ENCODE measurements around the gene TXNDC2. TPM values are rescaled to one million over a fixed set of nuclear protein-coding genes. Genes with fewer than 3 reads are reported as not detected.

Gene TXNDC2
- not detected for total RNA-seq
- not detected for polyA plus RNA-seq

DNA sequence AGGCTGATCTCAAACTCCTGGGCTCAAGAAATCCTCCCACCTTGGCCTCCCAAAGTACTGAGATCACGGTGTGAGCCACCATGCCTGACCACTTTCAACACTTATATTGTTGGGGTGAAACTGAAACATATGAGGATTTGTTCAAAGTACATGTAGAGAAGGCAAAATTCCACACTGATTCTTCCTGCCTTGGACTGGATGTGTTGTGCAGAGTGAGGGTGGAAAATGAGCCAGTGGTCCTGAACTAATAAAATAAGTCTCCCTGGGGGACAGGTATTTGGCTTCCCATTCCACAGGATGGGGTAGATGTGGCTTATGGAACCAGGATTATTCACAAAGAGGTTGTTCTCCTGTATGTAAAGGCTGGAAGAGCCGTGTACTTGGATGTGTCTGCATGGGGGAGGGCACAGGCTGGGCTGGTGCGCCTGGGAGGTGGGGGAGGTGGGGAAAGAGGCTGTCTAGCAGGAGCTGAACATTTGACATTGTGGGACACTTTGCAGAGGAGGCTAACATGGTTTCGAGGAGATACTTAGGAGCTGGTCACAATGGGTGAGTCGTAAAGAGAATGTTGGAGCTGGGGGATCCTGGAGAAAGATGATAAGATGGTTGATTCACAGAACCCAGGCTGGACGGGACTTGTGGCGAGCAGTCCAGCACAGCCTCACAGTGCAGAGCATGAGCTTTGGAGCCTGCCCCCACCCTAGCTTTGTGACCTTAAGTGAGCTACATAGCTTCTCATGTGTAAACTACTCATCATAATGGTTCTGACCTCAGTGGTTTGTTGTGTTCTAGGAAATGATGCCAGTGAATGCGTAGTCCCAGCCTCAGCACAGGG is at the start of gene TXNDC2:
Gene TXNDC2, plus strand, starts transcription at position 804 of the 835 bp plus-strand sequence. CDS start 708 bp downstream, outside the sequence.
- Mint-ChIP-seq H3K4me1 (no peaks in the 10 kb centered on the region), H3K4me3 (no peak within 1 kb of the TSS), H3K27me3 (peaks cover 5% of the 10 kb centered on the region), H3K9me3 (peaks cover 0 to 2% (median 0%) of the 10 kb centered on the region in 7 donors), H3K36me3 (no peaks in the 10 kb centered on the region), H3K27ac (no peak within 1 kb of the TSS)
- H3K4me3 ChIP-seq (ENCODE audit: low read depth, low read length), result no peak within 1 kb of the TSS
- H3K27ac ChIP-seq (ENCODE audit: insufficient read depth, low read length, poor library complexity, severe bottlenecking), result no peak within 1 kb of the TSS
- DNase-seq, result no peak
- no peaks in the 10 kb centered on the region for H3K9me3 ChIP-seq (ENCODE audit: control insufficient read depth in 2 of 2, low read length in 2 of 2)
- no peak for ATAC-seq (ENCODE audit: low read depth in 2 of 2)
- H3K4me1 ChIP-seq (ENCODE audit: control insufficient read depth, insufficient read depth, low read length, poor library complexity, severe bottlenecking), result no peaks in the 10 kb centered on the region
- H3K27me3 ChIP-seq (ENCODE audit: control insufficient read depth, insufficient read depth, low read length), result no peaks in the 10 kb centered on the region
- H3K36me3 ChIP-seq (ENCODE audit: control insufficient read depth, insufficient read depth, low read length), result no peaks in the 10 kb centered on the region

DNA sequence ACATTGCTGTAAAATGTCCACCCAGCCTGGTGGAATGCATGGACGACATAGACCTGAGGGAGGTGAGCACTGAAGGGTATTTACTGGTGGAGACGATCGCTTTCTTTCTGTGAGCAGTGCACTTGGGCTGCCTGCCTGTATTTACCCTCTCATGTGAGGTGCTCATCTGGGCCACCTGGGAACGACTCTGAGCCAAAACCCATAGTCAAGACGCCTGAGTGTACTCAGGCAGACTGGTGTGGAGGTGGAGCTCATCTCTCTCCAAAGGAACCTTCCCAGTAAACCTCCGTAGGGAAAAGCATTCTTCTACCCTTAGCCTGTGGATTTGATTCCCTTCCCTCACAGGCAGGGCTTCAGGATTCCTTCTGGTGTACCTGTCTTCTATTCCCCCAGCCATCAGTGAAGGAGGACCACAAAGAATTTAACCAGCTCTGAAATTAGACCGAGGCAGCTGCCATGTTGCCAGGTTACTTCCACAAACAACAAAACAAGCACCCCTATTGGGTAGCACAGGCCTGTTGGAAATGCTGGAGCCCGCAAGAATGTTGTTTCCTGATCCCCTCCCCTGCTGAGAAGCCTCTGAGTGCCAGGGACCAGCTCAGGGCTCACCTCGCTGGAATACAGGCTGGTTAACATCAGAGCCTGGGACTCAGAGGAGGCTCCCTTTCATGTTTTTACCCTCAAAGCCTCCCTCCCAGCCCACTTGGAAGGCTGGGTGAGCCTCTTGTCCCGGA is 47.5 kb upstream of the TXNDC2 start:
- H3K9me3 Mint-ChIP-seq, result no peaks in the 10 kb centered on the region
- no peaks in the 10 kb centered on the region for H3K36me3 ChIP-seq (ENCODE audit: control insufficient read depth, insufficient read depth, low read length)
- H3K27me3 Mint-ChIP-seq, result no peaks in the 10 kb centered on the region
- no peaks in the 10 kb centered on the region for H3K36me3 Mint-ChIP-seq
- DNase-seq (no peak), ATAC-seq (ENCODE audit: low read depth in 2 of 2) (no peak)
- H3K4me3 Mint-ChIP-seq, result no peak overlapping the region
- peak overlapping the region in 1 of 3 donors; percentile 30 for H3K27ac Mint-ChIP-seq
- H3K4me1 ChIP-seq (ENCODE audit: control insufficient read depth, insufficient read depth, low read length, poor library complexity, severe bottlenecking), result no peaks in the 10 kb centered on the region
- no peaks in the 10 kb centered on the region for H3K27me3 ChIP-seq (ENCODE audit: control insufficient read depth, insufficient read depth, low read length)
- no peaks in the 10 kb centered on the region for H3K4me1 Mint-ChIP-seq
- no peaks in the 10 kb centered on the region for H3K9me3 ChIP-seq (ENCODE audit: control insufficient read depth in 2 of 2, low read length in 2 of 2)
- no peak overlapping the region for H3K27ac ChIP-seq (ENCODE audit: insufficient read depth, low read length, poor library complexity, severe bottlenecking)
- H3K4me3 ChIP-seq (ENCODE audit: low read depth, low read length), result no peak overlapping the region

DNA sequence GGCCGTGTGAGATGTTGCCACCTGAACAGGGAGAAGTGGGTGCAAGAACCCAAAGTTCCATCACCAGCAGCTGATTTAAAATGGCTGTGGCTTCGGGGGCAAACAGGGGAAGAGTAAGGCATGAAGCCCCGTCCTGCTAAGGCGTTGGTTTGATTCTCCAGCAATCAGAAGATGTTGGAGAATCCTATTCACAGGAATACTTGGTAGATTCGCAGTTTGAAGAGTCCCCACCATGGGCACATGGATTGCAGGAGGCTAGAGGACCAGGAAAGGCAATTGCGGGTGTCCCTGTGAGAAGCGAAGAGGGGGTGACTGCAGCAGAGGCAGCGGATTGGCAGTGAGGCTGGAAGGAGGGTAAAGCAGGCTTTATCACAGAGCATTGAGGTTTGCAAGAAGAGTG is 46.6 kb upstream of the TXNDC2 start:
- Histone ChIP-seq H3K36me3 (ENCODE audit: control insufficient read depth, insufficient read depth, low read length) (no peaks in the 10 kb centered on the region), H3K27me3 (ENCODE audit: control insufficient read depth, insufficient read depth, low read length) (no peaks in the 10 kb centered on the region), H3K4me3 (ENCODE audit: low read depth, low read length) (no peak overlapping the region), H3K27ac (ENCODE audit: insufficient read depth, low read length, poor library complexity, severe bottlenecking) (no peak overlapping the region), H3K4me1 (ENCODE audit: control insufficient read depth, insufficient read depth, low read length, poor library complexity, severe bottlenecking) (no peaks in the 10 kb centered on the region), H3K9me3 (ENCODE audit: control insufficient read depth in 2 of 2, low read length in 2 of 2) (no peaks in the 10 kb centered on the region)
- Mint-ChIP-seq H3K36me3 (no peaks in the 10 kb centered on the region), H3K4me3 (no peak overlapping the region), H3K27me3 (no peaks in the 10 kb centered on the region), H3K9me3 (no peaks in the 10 kb centered on the region), H3K4me1 (no peaks in the 10 kb centered on the region), H3K27ac (peak overlapping the region in 1 of 3 donors; percentile 30)
- DNase-seq, result no peak
- ATAC-seq (ENCODE audit: low read depth in 2 of 2), result no peak

DNA sequence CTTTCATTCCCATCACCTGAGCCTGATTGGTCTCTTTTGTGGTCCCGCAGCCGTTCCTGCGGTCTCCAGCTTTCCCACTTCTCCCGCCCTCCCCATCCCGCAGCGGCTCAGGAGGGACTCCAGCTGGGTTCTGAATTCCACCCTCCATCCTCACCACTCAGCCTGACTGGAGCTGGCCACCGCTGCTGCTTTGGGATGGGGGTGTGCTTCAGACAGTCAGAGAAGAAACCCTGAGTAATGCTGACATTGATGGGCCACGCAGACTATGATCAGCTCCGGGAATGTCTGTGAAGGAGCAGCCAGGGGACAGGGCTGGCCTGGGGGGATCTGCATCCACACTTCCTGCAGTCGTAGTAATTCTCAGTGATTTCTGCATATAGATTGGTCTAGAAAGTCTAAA is 45.9 kb upstream of the TXNDC2 start:
- H3K4me1 ChIP-seq (ENCODE audit: control insufficient read depth, insufficient read depth, low read length, poor library complexity, severe bottlenecking), result no peaks in the 10 kb centered on the region
- no peak overlapping the region for H3K27ac ChIP-seq (ENCODE audit: insufficient read depth, low read length, poor library complexity, severe bottlenecking)
- H3K4me3 ChIP-seq (ENCODE audit: low read depth, low read length), result no peak overlapping the region
- no peaks in the 10 kb centered on the region for H3K27me3 ChIP-seq (ENCODE audit: control insufficient read depth, insufficient read depth, low read length)
- no peaks in the 10 kb centered on the region for H3K4me1 Mint-ChIP-seq
- H3K4me3 Mint-ChIP-seq, result no peak overlapping the region
- H3K9me3 Mint-ChIP-seq, result no peaks in the 10 kb centered on the region
- no peak for ATAC-seq (ENCODE audit: low read depth in 2 of 2)
- no peaks in the 10 kb centered on the region for H3K27me3 Mint-ChIP-seq
- H3K27ac Mint-ChIP-seq, result no peak overlapping the region
- H3K9me3 ChIP-seq (ENCODE audit: control insufficient read depth in 2 of 2, low read length in 2 of 2), result no peaks in the 10 kb centered on the region
- H3K36me3 ChIP-seq (ENCODE audit: control insufficient read depth, insufficient read depth, low read length), result no peaks in the 10 kb centered on the region
- DNase-seq, result no peak
- H3K36me3 Mint-ChIP-seq, result no peaks in the 10 kb centered on the region

DNA sequence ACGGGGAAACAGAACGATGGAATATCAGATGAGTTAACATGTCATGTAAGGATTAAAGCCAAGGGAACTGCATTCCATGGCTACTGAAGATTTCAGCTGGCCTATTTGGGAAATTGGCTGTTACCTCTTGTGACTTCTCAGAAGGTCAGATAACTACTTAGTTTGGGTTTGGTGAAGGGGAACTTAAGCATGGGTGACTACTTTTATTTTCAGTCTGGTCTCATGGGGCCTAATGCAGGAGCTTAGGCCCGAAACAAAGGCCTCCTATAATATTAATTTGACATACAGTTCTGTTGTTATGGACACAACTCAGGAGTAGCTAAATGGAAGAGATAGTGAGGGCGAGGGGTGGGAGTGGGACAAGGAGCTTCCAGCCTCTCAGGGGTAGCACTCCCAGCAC is 44.0 kb upstream of the TXNDC2 start:
- Histone ChIP-seq H3K9me3 (ENCODE audit: control insufficient read depth in 2 of 2, low read length in 2 of 2) (no peaks in the 10 kb centered on the region), H3K4me3 (ENCODE audit: low read depth, low read length) (no peak overlapping the region), H3K36me3 (ENCODE audit: control insufficient read depth, insufficient read depth, low read length) (no peaks in the 10 kb centered on the region), H3K4me1 (ENCODE audit: control insufficient read depth, insufficient read depth, low read length, poor library complexity, severe bottlenecking) (no peaks in the 10 kb centered on the region), H3K27me3 (ENCODE audit: control insufficient read depth, insufficient read depth, low read length) (no peaks in the 10 kb centered on the region), H3K27ac (ENCODE audit: insufficient read depth, low read length, poor library complexity, severe bottlenecking) (no peak overlapping the region)
- ATAC-seq (ENCODE audit: low read depth in 2 of 2) (no peak), DNase-seq (no peak)
- no peaks in the 10 kb centered on the region for H3K9me3 Mint-ChIP-seq
- H3K36me3 Mint-ChIP-seq, result no peaks in the 10 kb centered on the region
- H3K4me3 Mint-ChIP-seq, result no peak overlapping the region
- peaks cover 4% of the 10 kb centered on the region for H3K27me3 Mint-ChIP-seq
- H3K4me1 Mint-ChIP-seq, result no peaks in the 10 kb centered on the region
- H3K27ac Mint-ChIP-seq, result no peak overlapping the region

DNA sequence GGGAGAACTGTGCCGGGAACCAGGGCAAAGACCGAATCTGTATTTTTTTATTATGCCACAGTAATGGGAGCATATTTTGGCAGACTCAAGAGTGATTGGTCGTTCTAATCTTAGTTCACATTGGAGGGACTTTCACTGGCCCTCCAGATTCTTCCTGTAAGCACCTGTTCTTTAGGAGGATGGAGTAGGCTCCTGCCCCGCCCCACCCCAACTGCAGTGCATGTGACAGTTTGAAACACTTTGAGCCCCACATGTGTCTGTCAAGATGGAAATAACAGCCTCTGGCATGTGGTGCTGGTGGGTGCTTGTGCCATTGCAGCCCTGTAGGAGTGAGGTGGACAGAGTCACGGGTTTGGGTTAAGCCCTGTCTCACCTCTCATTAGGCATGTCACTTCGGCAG is 43.3 kb upstream of the TXNDC2 start:
- H3K4me1 Mint-ChIP-seq, result no peaks in the 10 kb centered on the region
- H3K4me3 Mint-ChIP-seq, result no peak overlapping the region
- H3K27me3 Mint-ChIP-seq, result peaks cover 4% of the 10 kb centered on the region
- no peaks in the 10 kb centered on the region for H3K36me3 Mint-ChIP-seq
- Histone ChIP-seq H3K4me3 (ENCODE audit: low read depth, low read length) (no peak overlapping the region), H3K27me3 (ENCODE audit: control insufficient read depth, insufficient read depth, low read length) (no peaks in the 10 kb centered on the region), H3K4me1 (ENCODE audit: control insufficient read depth, insufficient read depth, low read length, poor library complexity, severe bottlenecking) (no peaks in the 10 kb centered on the region), H3K36me3 (ENCODE audit: control insufficient read depth, insufficient read depth, low read length) (no peaks in the 10 kb centered on the region), H3K9me3 (ENCODE audit: control insufficient read depth in 2 of 2, low read length in 2 of 2) (no peaks in the 10 kb centered on the region), H3K27ac (ENCODE audit: insufficient read depth, low read length, poor library complexity, severe bottlenecking) (no peak overlapping the region)
- ATAC-seq (ENCODE audit: low read depth in 2 of 2) (no peak), DNase-seq (no peak)
- H3K9me3 Mint-ChIP-seq, result peaks cover 0 to 1% (median 0%) of the 10 kb centered on the region in 7 donors
- no peak overlapping the region for H3K27ac Mint-ChIP-seq

DNA sequence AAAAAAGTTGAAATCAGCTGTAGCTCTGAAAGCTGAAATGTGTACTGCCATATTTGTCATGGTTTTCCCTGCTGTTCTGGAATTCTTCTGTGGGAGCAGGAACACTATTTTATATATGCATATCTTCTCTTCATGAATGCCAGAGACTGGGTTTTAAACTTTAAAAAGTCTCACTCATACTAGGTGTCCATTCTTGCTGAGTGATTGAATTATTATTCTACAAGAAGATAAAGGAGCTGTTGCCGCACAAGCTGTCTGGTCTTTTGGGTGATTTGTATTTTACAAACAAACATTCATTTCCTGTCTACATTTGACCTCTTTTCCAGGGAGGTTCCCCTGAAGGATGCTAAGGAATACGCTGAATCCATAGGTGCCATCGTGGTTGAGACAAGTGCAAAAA is 40.5 kb upstream of the TXNDC2 start:
- Histone ChIP-seq H3K36me3 (ENCODE audit: control insufficient read depth, insufficient read depth, low read length) (no peaks in the 10 kb centered on the region), H3K27ac (ENCODE audit: insufficient read depth, low read length, poor library complexity, severe bottlenecking) (no peak overlapping the region), H3K9me3 (ENCODE audit: control insufficient read depth in 2 of 2, low read length in 2 of 2) (no peaks in the 10 kb centered on the region), H3K4me3 (ENCODE audit: low read depth, low read length) (no peak overlapping the region), H3K4me1 (ENCODE audit: control insufficient read depth, insufficient read depth, low read length, poor library complexity, severe bottlenecking) (no peaks in the 10 kb centered on the region), H3K27me3 (ENCODE audit: control insufficient read depth, insufficient read depth, low read length) (no peaks in the 10 kb centered on the region)
- H3K9me3 Mint-ChIP-seq, result peaks cover 0 to 1% (median 0%) of the 10 kb centered on the region in 7 donors
- DNase-seq (no peak), ATAC-seq (ENCODE audit: low read depth in 2 of 2) (no peak)
- H3K27ac Mint-ChIP-seq, result no peak overlapping the region
- no peaks in the 10 kb centered on the region for H3K36me3 Mint-ChIP-seq
- no peak overlapping the region for H3K4me3 Mint-ChIP-seq
- H3K4me1 Mint-ChIP-seq, result no peaks in the 10 kb centered on the region
- peaks cover 14% of the 10 kb centered on the region for H3K27me3 Mint-ChIP-seq

All from CD4-positive, CD25-positive, alpha-beta regulatory T cell (primary cell).